Measurements from ENCODE around the gene NKX2-8.

DNA sequence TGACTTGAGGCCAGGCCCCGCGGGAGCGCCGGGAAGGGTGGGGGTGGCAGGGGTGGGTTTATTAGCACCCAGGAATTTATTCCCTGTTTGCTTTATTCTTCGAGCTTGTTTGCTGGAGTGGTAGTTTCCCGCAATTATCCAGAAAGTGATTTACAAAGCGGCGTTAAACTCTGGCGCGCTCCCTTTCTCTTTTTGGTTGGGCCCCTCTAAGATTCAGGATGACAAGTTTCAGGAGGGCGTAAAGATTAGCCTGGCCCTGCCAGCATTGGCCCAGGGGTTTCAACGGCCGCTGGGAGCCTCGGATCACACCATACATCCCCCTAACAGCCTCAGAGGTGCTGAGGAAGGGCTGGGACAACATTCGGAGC lies 444 bp upstream of the NKX2-8 start:
- TF ChIP-seq, protein P1, sequence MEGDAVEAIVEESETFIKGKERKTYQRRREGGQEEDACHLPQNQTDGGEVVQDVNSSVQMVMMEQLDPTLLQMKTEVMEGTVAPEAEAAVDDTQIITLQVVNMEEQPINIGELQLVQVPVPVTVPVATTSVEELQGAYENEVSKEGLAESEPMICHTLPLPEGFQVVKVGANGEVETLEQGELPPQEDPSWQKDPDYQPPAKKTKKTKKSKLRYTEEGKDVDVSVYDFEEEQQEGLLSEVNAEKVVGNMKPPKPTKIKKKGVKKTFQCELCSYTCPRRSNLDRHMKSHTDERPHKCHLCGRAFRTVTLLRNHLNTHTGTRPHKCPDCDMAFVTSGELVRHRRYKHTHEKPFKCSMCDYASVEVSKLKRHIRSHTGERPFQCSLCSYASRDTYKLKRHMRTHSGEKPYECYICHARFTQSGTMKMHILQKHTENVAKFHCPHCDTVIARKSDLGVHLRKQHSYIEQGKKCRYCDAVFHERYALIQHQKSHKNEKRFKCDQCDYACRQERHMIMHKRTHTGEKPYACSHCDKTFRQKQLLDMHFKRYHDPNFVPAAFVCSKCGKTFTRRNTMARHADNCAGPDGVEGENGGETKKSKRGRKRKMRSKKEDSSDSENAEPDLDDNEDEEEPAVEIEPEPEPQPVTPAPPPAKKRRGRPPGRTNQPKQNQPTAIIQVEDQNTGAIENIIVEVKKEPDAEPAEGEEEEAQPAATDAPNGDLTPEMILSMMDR (IDR thresholded peaks at IDR 0.05) = no peak
- no peak for TF ChIP-seq EZH2phosphoT487 (IDR thresholded peaks at IDR 0.05)
- peak; percentile 31 for TF ChIP-seq EZH2 (IDR thresholded peaks at IDR 0.05)

Data from neural progenitor cell (in vitro differentiated cells).